Duodenal mucosa (tissue), 2 donors: ENCODE data around the gene TRPM6.

Source experiments
- H3K27ac ChIP-seq: one replicate; pipeline ENCODE4 v1.7.0; 2013; ENCODE audit warnings: low read depth, low read length
- H3K27me3 ChIP-seq, 2 donors: one replicate each; pipeline ENCODE4 v1.7.0; 2013; ENCODE audit warnings: low read length in 2 of 2, control low read depth in 1 of 2; ENCODE audit not compliant: insufficient read depth in 2 of 2, control insufficient read depth in 1 of 2
- H3K36me3 ChIP-seq, 2 donors: one replicate each; pipeline ENCODE4 v1.7.0; 2013; ENCODE audit warnings: low read length in 2 of 2, control low read depth in 1 of 2; ENCODE audit not compliant: insufficient read depth in 2 of 2, control insufficient read depth in 1 of 2
- H3K4me1 ChIP-seq, 2 donors: one replicate each; pipeline ENCODE4 v1.7.0; 2013; ENCODE audit warnings: low read length in 2 of 2, control low read depth in 1 of 2; ENCODE audit not compliant: insufficient read depth in 2 of 2, control insufficient read depth in 1 of 2
- H3K4me3 ChIP-seq, 2 donors: one replicate each; pipeline ENCODE4 v1.7.0; 2013; ENCODE audit warnings: low read length in 2 of 2, low read depth in 1 of 2
- H3K9ac ChIP-seq, 2 donors: one replicate each; pipeline ENCODE4 v1.7.0; 2013; ENCODE audit warnings: low read length in 2 of 2, low read depth in 1 of 2
- H3K9me3 ChIP-seq, 2 donors: one replicate each; pipeline ENCODE4 v1.7.0; 2013; ENCODE audit warnings: low read length in 2 of 2, control low read depth in 1 of 2; ENCODE audit not compliant: control insufficient read depth in 1 of 2

TRPM6 gene

DNA sequence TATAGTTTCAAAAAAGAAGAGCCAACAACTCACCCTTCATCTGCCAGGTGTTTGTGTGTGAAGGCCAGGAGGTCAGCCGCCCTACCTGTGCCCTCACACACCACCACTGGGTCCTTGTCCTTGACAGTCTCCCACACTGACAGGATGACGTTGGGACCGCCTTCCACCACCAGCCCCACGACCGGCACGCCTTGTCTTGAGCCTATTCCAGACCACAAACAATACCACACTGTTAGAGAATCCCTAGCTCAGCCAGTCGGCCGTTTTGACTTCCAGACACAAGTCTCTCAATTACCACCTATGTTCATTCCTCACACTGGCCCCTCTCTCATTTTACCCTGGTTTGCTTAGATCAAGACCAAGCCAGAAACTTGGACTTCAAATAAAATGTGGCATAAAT lies 66.1 kb downstream of the TRPM6 start:
- H3K9ac ChIP-seq, result no peak overlapping the region
- H3K27ac ChIP-seq, result no peak overlapping the region
- no peaks in the 10 kb centered on the region for H3K27me3 ChIP-seq

DNA sequence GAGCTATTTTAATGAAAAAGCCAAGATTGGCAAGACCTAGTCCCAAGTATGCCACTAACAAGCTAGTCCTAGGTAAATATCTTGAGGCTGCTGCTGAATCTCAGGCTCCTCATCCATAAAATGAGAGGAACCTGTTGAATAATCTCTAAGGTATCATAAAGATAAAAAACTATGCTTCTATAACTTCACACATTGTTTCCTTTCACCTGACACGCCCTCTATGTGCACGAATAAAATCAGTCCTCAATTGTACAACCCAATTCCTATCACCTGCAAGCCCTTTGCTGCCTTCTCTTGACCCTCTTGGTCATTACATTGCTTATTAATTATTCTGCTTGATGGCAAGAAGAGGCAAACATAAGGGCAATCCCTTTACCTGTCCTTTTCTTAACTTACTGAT lies 69.9 kb downstream of the TRPM6 start:
- H3K27me3 ChIP-seq, result no peaks in the 10 kb centered on the region
- H3K4me3 ChIP-seq, result no peak overlapping the region
- no peak overlapping the region for H3K27ac ChIP-seq
- no peaks in the 10 kb centered on the region for H3K36me3 ChIP-seq
- H3K9ac ChIP-seq, result no peak overlapping the region
- no peaks in the 10 kb centered on the region for H3K9me3 ChIP-seq
- H3K4me1 ChIP-seq, result no peaks in the 10 kb centered on the region

More for the DNA sequence above, 66.1 kb downstream of the TRPM6 start:
- Histone ChIP-seq H3K4me1 (no peaks in the 10 kb centered on the region), H3K36me3 (no peaks in the 10 kb centered on the region), H3K9me3 (no peaks in the 10 kb centered on the region), H3K4me3 (no peak overlapping the region)

GRCh38 chr9:74817281-74817810 lies 70.4 kb downstream of the TRPM6 start:
- Histone ChIP-seq H3K36me3 (no peaks in the 10 kb centered on the region), H3K27ac (no peak overlapping the region), H3K4me1 (no peaks in the 10 kb centered on the region), H3K27me3 (no peaks in the 10 kb centered on the region), H3K4me3 (no peak overlapping the region), H3K9ac (no peak overlapping the region), H3K9me3 (no peaks in the 10 kb centered on the region)

DNA sequence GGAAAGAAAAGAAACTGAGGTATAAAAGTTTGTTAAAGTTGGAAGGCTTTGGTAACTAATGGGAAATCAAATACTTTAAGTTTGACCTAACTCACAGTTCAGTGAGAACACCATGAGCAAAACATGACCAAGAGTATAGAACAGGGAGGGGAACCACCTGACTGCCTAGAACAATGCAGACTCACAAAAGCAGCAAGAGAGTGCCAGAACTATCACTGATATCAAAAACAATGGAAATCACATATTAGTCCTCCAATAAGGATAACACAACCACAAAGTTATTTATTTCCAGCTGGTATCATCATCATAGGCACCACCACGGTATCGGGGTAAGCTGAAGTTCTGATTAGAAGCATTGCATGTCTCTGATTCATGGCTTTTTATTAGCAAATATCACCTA lies 77.5 kb downstream of the TRPM6 start:
- Histone ChIP-seq H3K9me3 (no peaks in the 10 kb centered on the region), H3K4me1 (no peaks in the 10 kb centered on the region), H3K27me3 (no peaks in the 10 kb centered on the region), H3K27ac (no peak overlapping the region), H3K9ac (no peak overlapping the region), H3K4me3 (no peak overlapping the region), H3K36me3 (no peaks in the 10 kb centered on the region)

DNA sequence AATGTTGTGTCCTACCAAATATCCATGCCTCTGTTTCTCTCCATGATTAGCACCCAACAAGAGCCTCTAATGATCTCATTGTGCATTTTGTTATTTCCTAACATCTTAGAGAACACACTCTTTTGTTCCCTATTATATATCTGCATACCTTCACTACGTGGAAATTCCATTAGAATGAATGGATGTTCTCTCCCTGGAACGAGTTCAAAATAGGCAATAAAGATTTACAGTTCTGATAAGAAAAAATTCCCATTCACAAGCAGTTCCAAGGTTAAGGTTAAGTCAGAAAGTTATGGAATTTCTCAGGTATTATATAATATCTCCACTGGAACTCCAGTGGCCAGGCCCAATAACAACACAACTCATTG lies 83.7 kb downstream of the TRPM6 start:
- Histone ChIP-seq H3K36me3 (no peaks in the 10 kb centered on the region), H3K4me3 (no peak overlapping the region), H3K4me1 (peaks cover 6 to 11% of the 10 kb centered on the region in 2 donors), H3K9ac (no peak overlapping the region), H3K9me3 (no peaks in the 10 kb centered on the region), H3K27me3 (no peaks in the 10 kb centered on the region), H3K27ac (no peak overlapping the region)

DNA sequence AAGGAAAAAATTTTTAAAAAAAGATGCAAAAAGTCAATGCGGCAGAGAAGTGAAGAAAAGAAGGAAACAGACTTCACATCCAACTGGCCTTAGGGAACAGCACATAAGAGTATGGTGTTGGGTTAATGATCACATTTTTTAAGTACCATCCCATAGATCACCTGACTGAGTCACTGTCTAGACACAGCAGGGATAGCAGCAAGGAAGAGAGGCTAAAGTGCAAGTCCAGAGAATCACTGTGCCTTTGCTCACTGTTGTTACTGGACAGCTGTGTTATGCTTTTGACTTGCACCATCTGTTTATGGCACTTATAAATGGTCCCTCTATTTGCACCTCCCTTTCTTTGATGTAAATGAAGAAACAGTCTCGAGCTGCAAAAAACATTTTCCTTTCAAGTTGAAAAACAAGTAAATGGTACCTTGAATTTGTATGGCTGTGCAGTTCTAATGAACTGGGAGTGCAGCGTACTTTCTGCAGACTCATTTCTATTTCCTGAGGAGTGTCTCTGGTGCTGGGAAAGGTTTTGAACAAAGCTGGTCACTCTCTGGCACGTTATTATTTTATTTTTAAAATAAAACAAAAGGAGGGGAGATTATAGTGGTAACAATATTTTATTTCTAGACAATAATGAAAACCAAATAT lies 84.2 kb downstream of the TRPM6 start:
- H3K27me3 ChIP-seq, result no peaks in the 10 kb centered on the region
- H3K9ac ChIP-seq, result no peak overlapping the region
- H3K27ac ChIP-seq, result no peak overlapping the region
- peaks cover 6 to 11% of the 10 kb centered on the region in 2 donors for H3K4me1 ChIP-seq
- H3K9me3 ChIP-seq, result no peaks in the 10 kb centered on the region
- H3K36me3 ChIP-seq, result no peaks in the 10 kb centered on the region
- H3K4me3 ChIP-seq, result no peak overlapping the region

GRCh38 chr9:74800226-74800625 lies 87.5 kb downstream of the TRPM6 start:
- peaks cover 10 to 11% of the 10 kb centered on the region in 2 donors for H3K4me1 ChIP-seq
- H3K4me3 ChIP-seq, result no peak overlapping the region
- no peaks in the 10 kb centered on the region for H3K27me3 ChIP-seq
- H3K27ac ChIP-seq, result no peak overlapping the region
- H3K9ac ChIP-seq, result no peak overlapping the region
- no peaks in the 10 kb centered on the region for H3K9me3 ChIP-seq
- no peaks in the 10 kb centered on the region for H3K36me3 ChIP-seq

GRCh38 chr9:74795803-74796202 lies 91.9 kb downstream of the TRPM6 start:
- Histone ChIP-seq H3K9ac (no peak overlapping the region), H3K9me3 (no peaks in the 10 kb centered on the region), H3K27me3 (no peaks in the 10 kb centered on the region), H3K4me1 (peaks cover 0 to 4% of the 10 kb centered on the region in 2 donors), H3K27ac (no peak overlapping the region), H3K36me3 (no peaks in the 10 kb centered on the region), H3K4me3 (no peak overlapping the region)

DNA sequence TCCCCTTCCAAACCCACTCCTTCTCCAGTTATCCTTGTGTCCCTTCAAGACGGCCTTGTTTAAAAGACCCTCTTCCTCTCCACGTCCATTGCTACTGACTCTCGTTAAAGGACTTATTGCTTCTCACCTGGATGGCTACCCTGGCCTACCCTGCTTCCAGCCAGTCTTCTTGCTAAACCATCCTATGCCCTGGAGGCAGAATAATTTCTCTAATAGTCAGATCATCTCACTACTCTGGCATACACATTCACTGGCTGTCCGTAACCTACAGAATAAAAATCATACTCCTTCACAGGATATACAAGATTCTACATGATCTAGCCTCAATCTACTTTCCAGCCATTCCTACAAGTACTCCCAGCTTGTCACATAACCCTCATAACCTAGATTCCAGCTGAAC lies 92.6 kb downstream of the TRPM6 start:
- Histone ChIP-seq H3K27ac (no peak overlapping the region), H3K9me3 (no peaks in the 10 kb centered on the region), H3K36me3 (no peaks in the 10 kb centered on the region), H3K4me3 (no peak overlapping the region), H3K4me1 (peaks cover 0 to 4% of the 10 kb centered on the region in 2 donors), H3K9ac (no peak overlapping the region), H3K27me3 (no peaks in the 10 kb centered on the region)

DNA sequence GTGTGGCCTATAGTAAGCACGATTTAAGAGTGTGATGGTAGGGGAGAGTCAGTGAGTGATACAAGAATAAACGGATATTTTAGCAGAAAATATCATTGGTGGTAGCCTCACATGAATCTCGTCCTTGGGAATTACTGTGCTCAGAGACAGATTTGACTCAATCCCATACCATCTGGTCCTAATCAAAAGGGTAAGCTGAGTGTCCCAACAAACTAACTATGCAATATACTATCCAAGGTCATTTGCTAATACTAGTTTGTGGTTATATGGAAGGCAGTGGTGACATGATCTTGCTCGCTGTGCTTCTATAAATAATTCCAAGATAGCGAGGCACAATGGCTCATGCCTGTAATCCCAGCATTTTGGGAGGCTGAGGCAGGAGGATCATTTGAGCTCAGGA lies 103.2 kb downstream of the TRPM6 start:
- H3K36me3 ChIP-seq, result peaks cover 3% of the 10 kb centered on the region in 2 donors
- no peaks in the 10 kb centered on the region for H3K9me3 ChIP-seq
- H3K27me3 ChIP-seq, result no peaks in the 10 kb centered on the region
- H3K4me3 ChIP-seq, result no peak overlapping the region
- H3K9ac ChIP-seq, result no peak overlapping the region
- H3K4me1 ChIP-seq, result no peaks in the 10 kb centered on the region
- H3K27ac ChIP-seq, result no peak overlapping the region
